Duodenal mucosa (tissue), 2 donors: ENCODE measurements around the gene KIF18A.

ENCODE experiments used
- H3K27ac ChIP-seq: one replicate; pipeline ENCODE4 v1.7.0; 2013; ENCODE audit warnings: low read depth, low read length
- H3K27me3 ChIP-seq, 2 donors: one replicate each; pipeline ENCODE4 v1.7.0; 2013; ENCODE audit warnings: low read length in 2 of 2, control low read depth in 1 of 2; ENCODE audit not compliant: insufficient read depth in 2 of 2, control insufficient read depth in 1 of 2
- H3K36me3 ChIP-seq, 2 donors: one replicate each; pipeline ENCODE4 v1.7.0; 2013; ENCODE audit warnings: low read length in 2 of 2, control low read depth in 1 of 2; ENCODE audit not compliant: insufficient read depth in 2 of 2, control insufficient read depth in 1 of 2
- H3K4me1 ChIP-seq, 2 donors: one replicate each; pipeline ENCODE4 v1.7.0; 2013; ENCODE audit warnings: low read length in 2 of 2, control low read depth in 1 of 2; ENCODE audit not compliant: insufficient read depth in 2 of 2, control insufficient read depth in 1 of 2
- H3K4me3 ChIP-seq, 2 donors: one replicate each; pipeline ENCODE4 v1.7.0; 2013; ENCODE audit warnings: low read length in 2 of 2, low read depth in 1 of 2
- H3K9ac ChIP-seq, 2 donors: one replicate each; pipeline ENCODE4 v1.7.0; 2013; ENCODE audit warnings: low read length in 2 of 2, low read depth in 1 of 2
- H3K9me3 ChIP-seq, 2 donors: one replicate each; pipeline ENCODE4 v1.7.0; 2013; ENCODE audit warnings: low read length in 2 of 2, control low read depth in 1 of 2; ENCODE audit not compliant: control insufficient read depth in 1 of 2

Gene KIF18A

GRCh38 chr11:28054821-28055220 is 53.1 kb downstream of the KIF18A start:
- Histone ChIP-seq H3K27ac (no peak overlapping the region), H3K9ac (no peak overlapping the region), H3K27me3 (no peaks in the 10 kb centered on the region), H3K9me3 (no peaks in the 10 kb centered on the region), H3K4me3 (no peak overlapping the region), H3K4me1 (no peaks in the 10 kb centered on the region), H3K36me3 (no peaks in the 10 kb centered on the region)

- Histone ChIP-seq H3K36me3 (no peaks in the 10 kb centered on the region), H3K9me3 (no peaks in the 10 kb centered on the region), H3K4me3 (no peak overlapping the region), H3K9ac (no peak overlapping the region), H3K27ac (no peak overlapping the region), H3K4me1 (no peaks in the 10 kb centered on the region), H3K27me3 (no peaks in the 10 kb centered on the region)
These were observed 58.4 kb downstream of the KIF18A start for GRCh38 chr11:28049338-28050216.

- Histone ChIP-seq H3K27ac (no peak overlapping the region), H3K4me1 (no peaks in the 10 kb centered on the region), H3K27me3 (no peaks in the 10 kb centered on the region), H3K9ac (no peak overlapping the region), H3K9me3 (no peaks in the 10 kb centered on the region), H3K4me3 (no peak overlapping the region), H3K36me3 (no peaks in the 10 kb centered on the region)
These were observed 59.1 kb downstream of the KIF18A start for GRCh38 chr11:28048812-28049211.

- Histone ChIP-seq H3K9me3 (no peaks in the 10 kb centered on the region), H3K36me3 (no peaks in the 10 kb centered on the region), H3K27me3 (no peaks in the 10 kb centered on the region), H3K4me3 (no peak overlapping the region), H3K4me1 (no peaks in the 10 kb centered on the region), H3K27ac (no peak overlapping the region), H3K9ac (no peak overlapping the region)
These were observed 63.8 kb downstream of the KIF18A start for GRCh38 chr11:28043930-28044709.

- Histone ChIP-seq H3K27ac (no peak overlapping the region), H3K9ac (no peak overlapping the region), H3K27me3 (no peaks in the 10 kb centered on the region), H3K4me1 (no peaks in the 10 kb centered on the region), H3K36me3 (no peaks in the 10 kb centered on the region), H3K9me3 (no peaks in the 10 kb centered on the region), H3K4me3 (no peak overlapping the region)
These were observed 67.6 kb downstream of the KIF18A start for GRCh38 chr11:28040384-28040783.

GRCh38 chr11:28038775-28039174 is 69.2 kb downstream of the KIF18A start:
- Histone ChIP-seq H3K4me1 (no peaks in the 10 kb centered on the region), H3K9ac (no peak overlapping the region), H3K27ac (no peak overlapping the region)

GRCh38 chr11:28026634-28027290 is 81.2 kb downstream of the KIF18A start:
- Histone ChIP-seq H3K36me3 (peaks cover 0 to 3% of the 10 kb centered on the region in 2 donors), H3K4me3 (no peak overlapping the region), H3K9ac (no peak overlapping the region), H3K4me1 (no peaks in the 10 kb centered on the region), H3K27ac (no peak overlapping the region), H3K27me3 (no peaks in the 10 kb centered on the region), H3K9me3 (no peaks in the 10 kb centered on the region)

More at GRCh38 chr11:28038775-28039174, 69.2 kb downstream of the KIF18A start:
- Histone ChIP-seq H3K27me3 (no peaks in the 10 kb centered on the region), H3K9me3 (no peaks in the 10 kb centered on the region), H3K4me3 (no peak overlapping the region), H3K36me3 (no peaks in the 10 kb centered on the region)

GRCh38 chr11:28017816-28018215 is 90.1 kb downstream of the KIF18A start:
- Histone ChIP-seq H3K27me3 (no peaks in the 10 kb centered on the region), H3K9me3 (no peaks in the 10 kb centered on the region), H3K4me1 (no peaks in the 10 kb centered on the region), H3K4me3 (no peak overlapping the region), H3K9ac (no peak overlapping the region), H3K36me3 (no peaks in the 10 kb centered on the region), H3K27ac (no peak overlapping the region)

- no peak overlapping the region for H3K9ac ChIP-seq
- H3K9me3 ChIP-seq: no peaks in the 10 kb centered on the region
- H3K27me3 ChIP-seq: no peaks in the 10 kb centered on the region
- no peak overlapping the region for H3K4me3 ChIP-seq
- H3K4me1 ChIP-seq: no peaks in the 10 kb centered on the region
- H3K27ac ChIP-seq: no peak overlapping the region
- H3K36me3 ChIP-seq: no peaks in the 10 kb centered on the region
These were observed 96.1 kb downstream of the KIF18A start for GRCh38 chr11:28011813-28012212.

GRCh38 chr11:28009996-28010395 is 98.0 kb downstream of the KIF18A start:
- Histone ChIP-seq H3K9me3 (no peaks in the 10 kb centered on the region), H3K36me3 (no peaks in the 10 kb centered on the region)

More at GRCh38 chr11:28009996-28010395, 98.0 kb downstream of the KIF18A start:
- Histone ChIP-seq H3K9ac (no peak overlapping the region), H3K4me3 (no peak overlapping the region), H3K27me3 (no peaks in the 10 kb centered on the region), H3K27ac (no peak overlapping the region), H3K4me1 (no peaks in the 10 kb centered on the region)
